Fibroblast of lung (primary cell): ENCODE measurements around the gene VPS29. TPM values are rescaled to one million over a fixed set of nuclear protein-coding genes. Genes with fewer than 3 reads are reported as not detected.
"Not testable (repeated sequence)": the region's sequence is repeated elsewhere in the genome, so short reads cannot be mapped to it uniquely, and the experiment has no call there.

ENCODE experiments used
- DNase-seq, 2 donors: peaks; one replicate each; pipeline versions ENCODE4 v3.0.0 to v3.0.0-alpha.2; 2010; ENCODE audit warnings: low read depth in 2 of 2
- H2AFZ ChIP-seq: 2 replicates; pipeline ENCODE4 v1.5.1; 2012; ENCODE audit warnings: low read length, control low read depth, inconsistent platforms
- H3K27ac ChIP-seq: 2 replicates; pipeline ENCODE4 v1.5.1; 2011; ENCODE audit warnings: low read length, control low read depth; ENCODE audit not compliant: insufficient read depth
- H3K27me3 ChIP-seq: 2 replicates; pipeline ENCODE4 v1.5.1; 2011; ENCODE audit warnings: mild to moderate bottlenecking, low read length; ENCODE audit not compliant: control insufficient read depth, insufficient read depth
- H3K36me3 ChIP-seq: 2 replicates; pipeline ENCODE4 v1.5.1; 2011; ENCODE audit warnings: low read length; ENCODE audit not compliant: control insufficient read depth, insufficient read depth
- H3K4me1 ChIP-seq: 2 replicates; pipeline ENCODE4 v1.5.1; 2011; ENCODE audit warnings: low read length; ENCODE audit not compliant: control insufficient read depth, insufficient read depth; ENCODE audit errors: extremely low read depth
- H3K4me2 ChIP-seq: 2 replicates; pipeline ENCODE4 v1.5.1; 2011; ENCODE audit warnings: low read length, control low read depth; ENCODE audit not compliant: insufficient read depth; ENCODE audit errors: extremely low read depth
- H3K4me3 ChIP-seq, 4 experiments: fragments of 200-600 bp in 1 of 4; sonication (generic) in 1 of 4; replicated peaks in 1 of 4; 2 replicates each; pipeline ENCODE4 v1.5.1; 2011 to 2016; ENCODE audit warnings: low read length in 4 of 4, low read depth in 3 of 4, mild to moderate bottlenecking in 3 of 4, control low read depth in 2 of 4, inconsistent platforms in 1 of 4, mixed read lengths in 1 of 4; ENCODE audit not compliant: insufficient read depth in 1 of 4; ENCODE audit errors: control extremely low read depth in 1 of 4
- H3K79me2 ChIP-seq: 2 replicates; pipeline ENCODE4 v1.5.1; 2012; ENCODE audit warnings: mild to moderate bottlenecking, low read length, inconsistent platforms; ENCODE audit not compliant: control insufficient read depth, insufficient read depth
- H3K9ac ChIP-seq: 2 replicates; pipeline ENCODE4 v1.5.1; 2011; ENCODE audit warnings: mild to moderate bottlenecking, low read length, control low read depth; ENCODE audit not compliant: insufficient read depth
- H3K9me3 ChIP-seq: 2 replicates; pipeline ENCODE4 v1.5.1; 2012; ENCODE audit warnings: low read depth, low read length; ENCODE audit not compliant: control insufficient read depth, insufficient read depth
- H4K20me1 ChIP-seq: 2 replicates; pipeline ENCODE4 v1.5.1; 2011; ENCODE audit warnings: low read length; ENCODE audit not compliant: control insufficient read depth, insufficient read depth; ENCODE audit errors: extremely low read depth
- EZH2 ChIP-seq: IDR thresholded peaks from 2 replicates; pipeline ENCODE4 v1.5.1; 2012; ENCODE audit warnings: low read length, control low read depth, mild to moderate bottlenecking; ENCODE audit errors: missing control alignments
- polyA plus RNA-seq, 2 donors: library from polyadenylated mRNA; depleted of rRNA in 1 of 2; stranded (reverse) in 1 of 2; unstranded in 1 of 2; fragments of >200 nt; gene quantifications; 2 replicates each; pipeline ENCODE4 v1.2.1, GENCODE V29; 2011 to 2012; ENCODE audit warnings: missing spikeins in 1 of 2
- total RNA-seq: library from RNA; depleted of rRNA; stranded (reverse); fragments of >200 nt; gene quantifications from 2 replicates; pipeline ENCODE4 v1.2.1, GENCODE V29; 2014
- TF ChIP-seq, protein P1 (sequence below), 2 donors: IDR thresholded peaks in 1 of 2; conservative IDR thresholded peaks in 1 of 2; 1 replicate in 1 of 2; 2 replicates in 1 of 2; pipeline ENCODE4 v1.5.1; 2011 to 2012; ENCODE audit warnings: low read length in 2 of 2, control low read depth in 1 of 2, inconsistent platforms in 1 of 2, low read depth in 1 of 2, mild to moderate bottlenecking in 1 of 2

VPS29 gene
- total and polyA plus RNA-seq, 2 donors (not counting 1 experiment from before 2014, with no cell fraction given) = 52.2 to 210 TPM

DNA sequence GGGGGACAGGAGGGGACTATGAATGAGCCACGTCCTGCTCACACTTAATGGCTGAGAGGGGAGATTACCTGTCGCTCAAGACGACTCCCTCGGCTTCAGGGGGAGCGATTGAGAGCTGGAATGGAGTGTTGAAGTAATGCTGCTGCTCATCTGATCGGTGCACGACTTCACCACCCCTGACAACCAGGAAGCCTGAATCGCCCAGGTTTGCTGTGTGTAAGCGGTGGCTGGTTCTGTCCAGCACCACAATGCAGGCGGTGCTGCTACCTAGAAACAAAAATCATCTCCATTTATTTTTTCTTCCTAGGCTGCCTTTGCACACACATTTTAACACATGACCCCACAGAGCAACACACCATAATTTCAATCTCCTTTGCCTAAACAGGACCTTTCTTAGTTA lies 43.9 kb upstream of the VPS29 start:
- Histone ChIP-seq H3K9me3 (no peaks in the 10 kb centered on the region), H4K20me1 (no peaks in the 10 kb centered on the region), H3K4me3 (no peak overlapping the region), H3K79me2 (no peaks in the 10 kb centered on the region), H3K4me2 (peak overlapping the region; percentile 20), H3K9ac (no peak overlapping the region), H3K4me1 (peaks cover 16% of the 10 kb centered on the region), H3K27ac (peak overlapping the region; percentile 26), H3K36me3 (no peaks in the 10 kb centered on the region), H2AFZ (no peak overlapping the region), H3K27me3 (no peaks in the 10 kb centered on the region)
- no peak for TF ChIP-seq EZH2
- TF ChIP-seq, protein P1, sequence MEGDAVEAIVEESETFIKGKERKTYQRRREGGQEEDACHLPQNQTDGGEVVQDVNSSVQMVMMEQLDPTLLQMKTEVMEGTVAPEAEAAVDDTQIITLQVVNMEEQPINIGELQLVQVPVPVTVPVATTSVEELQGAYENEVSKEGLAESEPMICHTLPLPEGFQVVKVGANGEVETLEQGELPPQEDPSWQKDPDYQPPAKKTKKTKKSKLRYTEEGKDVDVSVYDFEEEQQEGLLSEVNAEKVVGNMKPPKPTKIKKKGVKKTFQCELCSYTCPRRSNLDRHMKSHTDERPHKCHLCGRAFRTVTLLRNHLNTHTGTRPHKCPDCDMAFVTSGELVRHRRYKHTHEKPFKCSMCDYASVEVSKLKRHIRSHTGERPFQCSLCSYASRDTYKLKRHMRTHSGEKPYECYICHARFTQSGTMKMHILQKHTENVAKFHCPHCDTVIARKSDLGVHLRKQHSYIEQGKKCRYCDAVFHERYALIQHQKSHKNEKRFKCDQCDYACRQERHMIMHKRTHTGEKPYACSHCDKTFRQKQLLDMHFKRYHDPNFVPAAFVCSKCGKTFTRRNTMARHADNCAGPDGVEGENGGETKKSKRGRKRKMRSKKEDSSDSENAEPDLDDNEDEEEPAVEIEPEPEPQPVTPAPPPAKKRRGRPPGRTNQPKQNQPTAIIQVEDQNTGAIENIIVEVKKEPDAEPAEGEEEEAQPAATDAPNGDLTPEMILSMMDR (conservative IDR thresholded peaks at IDR 0.05 in 1 of 2, IDR thresholded peaks at IDR 0.05 in 1 of 2; ENCODE audit: low read depth in 1 of 2, low read length in 2 of 2) = no peak
- peak in 1 of 2 donors; percentile 34 for DNase-seq

DNA sequence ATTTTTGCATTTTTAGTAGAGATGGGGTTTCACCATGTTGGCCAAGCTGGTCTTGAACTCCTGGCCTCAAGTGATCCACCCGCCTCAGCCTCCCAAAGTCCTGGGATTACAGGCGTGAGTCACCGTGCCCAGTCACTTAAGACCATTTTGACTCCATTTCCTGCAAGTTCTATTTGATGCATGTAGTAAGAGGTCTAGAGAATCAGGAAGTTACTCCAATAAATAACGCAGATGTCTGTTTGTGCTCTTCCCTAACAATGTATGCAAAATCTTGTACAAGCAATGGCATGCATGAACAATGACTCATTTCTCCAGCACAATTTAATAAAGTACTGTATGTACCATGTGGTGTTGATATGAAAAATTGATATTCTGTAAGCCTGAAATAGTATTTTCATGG lies 43.3 kb upstream of the VPS29 start:
- DNase-seq = peak; percentile 79 to 94
- Histone ChIP-seq H3K4me2 (peak overlapping the region; percentile 20), H3K4me1 (peaks cover 16% of the 10 kb centered on the region)
- not testable (repeated sequence) for H2AFZ ChIP-seq, H3K79me2 ChIP-seq, H3K27ac ChIP-seq, H3K9ac ChIP-seq, H3K36me3 ChIP-seq, H3K9me3 ChIP-seq, H3K4me3 ChIP-seq, H4K20me1 ChIP-seq, H3K27me3 ChIP-seq

DNA sequence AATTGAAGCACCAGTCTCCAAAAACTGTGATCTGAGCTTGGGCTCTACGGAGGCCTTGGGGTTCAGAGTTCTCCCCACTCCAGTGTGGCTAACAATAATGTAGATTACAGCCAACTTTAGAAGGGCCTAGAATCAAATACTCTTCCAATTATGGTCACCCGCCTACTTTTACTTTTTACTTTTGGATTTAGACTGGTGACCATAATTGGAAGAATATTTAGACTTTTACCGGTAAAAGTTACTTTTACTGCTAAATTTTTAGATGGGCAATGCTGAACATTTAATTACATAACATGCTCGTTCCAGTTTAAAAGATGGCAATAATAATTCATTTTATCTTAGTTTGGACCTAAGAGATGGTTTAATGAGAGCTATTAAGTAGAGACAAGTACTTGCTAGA lies 42.1 kb upstream of the VPS29 start:
- Histone ChIP-seq H3K4me1 (peaks cover 16% of the 10 kb centered on the region), H3K27ac (no peak overlapping the region), H4K20me1 (no peaks in the 10 kb centered on the region), H3K36me3 (no peaks in the 10 kb centered on the region), H3K4me3 (no peak overlapping the region), H3K9me3 (no peaks in the 10 kb centered on the region), H3K27me3 (no peaks in the 10 kb centered on the region), H3K79me2 (no peaks in the 10 kb centered on the region), H3K4me2 (peak overlapping the region; percentile 26), H3K9ac (no peak overlapping the region), H2AFZ (no peak overlapping the region)
- no peak for TF ChIP-seq EZH2
- TF ChIP-seq, protein P1 (conservative IDR thresholded peaks at IDR 0.05 in 1 of 2, IDR thresholded peaks at IDR 0.05 in 1 of 2; ENCODE audit: low read depth in 1 of 2, low read length in 2 of 2) = no peak
- DNase-seq = no peak
